GM12864 (cell line): Measurements from ENCODE around the gene OSBP2.

ENCODE experiments used
- DNase-seq: peaks from one replicate; pipeline ENCODE4 v3.0.0-alpha.2; 2011; ENCODE audit warnings: low read depth
- H3K4me3 ChIP-seq: 2 replicates; pipeline ENCODE4 v1.5.1; 2011; ENCODE audit warnings: mild to moderate bottlenecking, low read depth, low read length, control low read depth
- CTCF ChIP-seq: IDR thresholded peaks from 2 replicates; pipeline ENCODE4 v1.5.1; 2011; ENCODE audit warnings: low read depth, mild to moderate bottlenecking, moderate library complexity, low read length, control low read depth, inconsistent platforms; ENCODE audit errors: missing control alignments

The OSBP2 gene

GRCh38 chr22:30833322-30833721 is 138.6 kb downstream of the OSBP2 start:
- TF ChIP-seq CTCF = no peak
- no peak overlapping the region for H3K4me3 ChIP-seq
- no peak for DNase-seq

- DNase-seq = no peak
- no peak for TF ChIP-seq CTCF
- H3K4me3 ChIP-seq = no peak overlapping the region
These were observed 142.9 kb downstream of the OSBP2 start for GRCh38 chr22:30837531-30837930.

- no peak overlapping the region for H3K4me3 ChIP-seq
- DNase-seq = no peak
- no peak for TF ChIP-seq CTCF
These were observed 143.4 kb downstream of the OSBP2 start for GRCh38 chr22:30838111-30838510.

- TF ChIP-seq CTCF = no peak
- no peak for DNase-seq
- H3K4me3 ChIP-seq = no peak overlapping the region
These were observed 146.6 kb downstream of the OSBP2 start for GRCh38 chr22:30841273-30841672.

GRCh38 chr22:30843245-30843644 is 148.6 kb downstream of the OSBP2 start:
- no peak for DNase-seq
- no peak for TF ChIP-seq CTCF
- H3K4me3 ChIP-seq = no peak overlapping the region

- no peak for DNase-seq
- TF ChIP-seq CTCF = no peak
- no peak overlapping the region for H3K4me3 ChIP-seq
These were observed 152.9 kb downstream of the OSBP2 start for GRCh38 chr22:30847583-30847982.

GRCh38 chr22:30855266-30855665 is 160.6 kb downstream of the OSBP2 start:
- H3K4me3 ChIP-seq = no peak overlapping the region
- DNase-seq = no peak
- no peak for TF ChIP-seq CTCF
